ENCODE data around the gene HOXA9.
A peak's percentile ranks its signal among the peaks of the same experiment; 100 is the strongest.

HOXA9 gene

DNA sequence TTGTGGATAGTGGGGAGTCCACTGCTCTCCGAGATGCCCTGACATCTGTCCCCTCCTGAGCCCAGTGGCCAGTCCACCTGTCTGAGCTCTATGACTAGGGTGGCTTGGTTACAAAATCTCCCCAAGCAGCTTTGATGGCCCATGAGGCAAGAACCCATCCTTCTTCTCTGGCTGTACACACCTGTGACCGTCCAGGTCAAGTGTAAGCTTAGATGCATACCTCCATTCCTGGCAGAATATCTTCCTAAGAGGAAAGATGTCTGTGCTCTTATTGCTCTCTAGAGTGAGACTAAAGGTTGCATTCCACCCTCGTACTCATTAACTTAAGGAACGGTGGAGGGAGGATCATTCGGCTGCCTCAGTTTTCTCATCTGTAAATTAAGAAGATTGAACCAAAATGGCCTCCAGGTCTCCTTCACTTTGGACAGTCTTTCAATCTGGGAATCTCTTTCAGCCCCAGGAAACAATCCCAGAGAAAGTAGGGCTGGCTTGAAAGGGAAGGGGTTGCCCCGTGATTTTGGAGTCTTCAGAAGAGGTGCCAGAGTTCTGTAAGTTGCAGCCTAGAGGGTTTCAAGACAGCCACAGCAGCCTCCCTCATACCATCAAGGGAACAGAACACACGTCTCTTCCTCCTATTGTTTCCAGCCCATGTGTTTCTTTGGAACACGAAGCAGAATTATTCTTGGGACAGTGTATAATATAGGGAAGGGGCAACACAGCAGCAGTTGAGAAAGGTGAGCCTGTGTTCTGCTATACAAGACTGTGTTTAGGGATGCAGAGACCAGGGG lies 40.2 kb downstream of the HOXA9 start:
- peak; percentile 39 for DNase-seq

DNA sequence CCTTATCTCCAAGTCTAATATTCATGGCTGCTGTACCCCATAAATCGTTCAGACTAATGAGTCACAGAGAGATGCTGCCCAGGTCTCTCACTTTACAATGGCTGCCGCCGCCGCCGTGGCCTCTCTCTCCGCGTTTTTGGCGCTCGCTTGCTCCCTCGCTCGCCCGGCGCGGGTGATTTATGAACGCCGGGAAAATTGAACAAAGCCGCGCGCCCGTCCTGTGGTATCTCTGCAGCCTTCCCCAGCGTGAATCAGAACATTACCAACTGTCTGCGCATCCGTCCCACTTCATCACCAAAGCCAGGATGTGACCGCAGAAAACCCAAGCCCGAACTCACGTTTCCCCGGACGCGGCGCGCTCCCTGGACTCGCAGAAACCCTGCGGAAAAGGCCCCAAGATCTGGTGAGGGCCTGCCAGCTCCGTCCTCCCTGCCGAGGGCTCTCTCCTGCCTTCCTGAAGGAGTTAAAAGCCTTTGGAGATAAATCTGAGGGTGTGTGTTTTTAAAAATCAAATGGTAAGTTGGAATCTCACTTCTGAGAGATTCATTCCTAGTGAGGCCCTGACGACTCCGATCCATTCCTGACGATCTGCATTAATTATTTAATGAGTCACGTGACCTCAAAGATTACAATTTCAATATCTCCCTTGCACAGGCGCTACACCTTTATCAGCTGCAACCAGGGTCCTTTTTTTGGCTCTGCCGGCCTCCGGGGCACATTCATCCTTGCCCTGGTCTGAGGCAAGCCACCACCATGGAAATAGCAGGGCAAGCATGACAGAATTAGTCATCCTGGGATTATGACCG lies 41.0 kb downstream of the HOXA9 start:
- DNase-seq, result peak; percentile 40

DNA sequence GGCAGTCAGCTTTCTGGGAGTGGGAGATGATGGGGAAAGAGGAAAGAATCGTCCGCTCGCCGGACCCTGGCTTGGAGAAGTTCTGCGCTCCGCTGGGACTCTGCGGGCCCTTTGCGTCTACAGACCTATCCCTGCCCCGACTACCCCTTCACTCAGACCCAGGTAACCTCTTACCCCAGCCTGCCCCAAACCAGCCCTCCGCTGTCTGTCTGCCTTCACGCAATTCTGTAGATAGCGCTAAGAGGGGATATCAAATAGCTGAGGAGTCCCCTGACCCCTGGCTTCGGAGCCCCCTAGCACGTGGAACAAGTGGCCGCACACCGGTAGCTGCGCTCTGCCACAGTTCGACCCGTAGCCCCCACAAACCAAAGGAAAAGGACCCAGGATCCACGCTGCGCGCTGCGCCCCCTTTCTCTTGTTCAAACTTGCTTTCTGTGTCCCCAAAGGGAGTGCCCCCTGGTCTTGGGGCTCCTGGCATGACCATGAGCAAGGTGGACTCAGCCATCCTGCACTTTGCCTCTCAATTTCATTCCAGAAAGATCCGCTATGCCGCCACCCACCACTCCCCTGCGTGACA lies 41.8 kb downstream of the HOXA9 start:
- peak; percentile 16 for DNase-seq

DNA sequence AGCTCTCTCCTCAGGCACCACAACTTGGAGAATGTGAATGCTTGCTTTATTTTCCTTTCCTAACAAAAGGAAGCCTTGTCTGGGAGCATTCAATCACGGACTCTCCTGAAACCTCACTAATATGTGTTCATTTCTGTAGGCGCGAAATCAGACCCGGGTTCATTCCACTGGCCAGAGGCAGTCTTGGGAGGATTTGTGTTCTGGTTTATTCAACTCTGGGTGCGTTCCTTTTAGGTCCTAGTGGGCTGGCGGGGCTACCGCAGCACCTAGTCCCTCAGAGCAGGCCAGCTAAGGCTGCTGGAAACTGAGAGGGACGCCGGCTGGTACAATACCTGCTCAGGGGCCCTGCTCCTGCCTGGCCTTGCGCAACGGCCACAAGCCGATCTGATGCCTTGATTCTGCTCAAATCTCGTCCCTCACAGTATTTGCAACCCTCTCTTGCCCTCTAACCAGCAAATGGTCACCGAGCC lies 42.3 kb downstream of the HOXA9 start:
- DNase-seq, result peak; percentile 35

DNA sequence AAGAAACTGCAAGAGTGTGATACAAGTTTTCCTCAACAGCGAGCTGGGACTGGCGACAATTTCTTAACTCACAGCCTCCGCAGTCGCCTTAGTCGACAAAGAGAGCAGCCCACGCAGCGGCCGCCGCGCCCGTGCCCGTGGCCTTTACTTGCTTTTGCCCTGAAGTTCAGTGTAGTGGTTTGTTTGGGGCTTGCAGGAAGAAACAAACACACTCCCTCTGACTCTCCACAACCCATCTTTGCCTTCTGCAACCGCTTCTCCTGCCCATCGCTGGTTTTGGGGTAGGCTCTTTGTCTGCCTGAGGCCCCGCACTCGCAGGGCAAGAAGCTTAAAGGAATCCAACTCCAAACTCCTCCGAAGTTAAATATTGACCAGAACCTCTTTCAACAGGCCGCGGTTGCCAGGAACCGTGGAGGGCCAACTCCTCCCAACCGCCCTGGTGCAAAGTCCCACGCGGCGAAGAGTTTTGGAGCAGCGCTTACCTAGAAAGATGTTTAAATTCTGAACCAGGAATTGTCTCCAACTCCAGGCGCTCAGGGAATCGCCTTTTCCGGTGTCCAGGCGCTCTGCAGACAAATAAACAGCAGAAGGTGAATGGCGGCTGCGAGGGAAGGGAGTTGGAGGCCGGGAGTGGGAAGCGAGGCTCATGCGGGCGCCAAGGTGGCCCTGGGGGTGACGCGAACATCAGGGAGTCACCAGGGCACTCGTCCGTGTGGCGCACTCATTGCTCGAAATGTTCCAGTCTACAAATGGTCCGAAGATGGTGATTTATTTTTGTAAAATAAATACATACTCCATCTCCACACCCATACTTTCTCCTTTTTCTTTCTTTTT lies 43.0 kb downstream of the HOXA9 start:
- DNase-seq, result peak; percentile 44

DNA sequence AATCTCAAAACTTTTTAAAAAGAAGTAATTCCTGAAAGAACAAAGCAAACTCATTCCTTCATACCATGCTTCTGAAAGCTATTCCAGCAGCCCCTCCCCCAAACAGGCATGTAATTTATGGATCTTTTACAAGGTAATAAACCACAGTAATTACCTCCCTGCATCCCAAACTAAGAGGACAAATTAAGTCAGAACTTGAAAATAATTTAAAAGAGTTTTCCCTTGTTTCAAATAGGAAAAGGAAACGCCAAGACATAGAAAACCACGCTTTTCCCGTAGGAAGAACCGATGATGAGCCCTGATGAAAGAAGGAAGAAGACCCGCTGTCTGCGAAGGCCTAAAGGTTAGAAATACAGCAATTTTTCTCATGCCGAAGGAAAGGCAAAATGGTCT lies 43.7 kb downstream of the HOXA9 start:
- DNase-seq, result no peak

DNA sequence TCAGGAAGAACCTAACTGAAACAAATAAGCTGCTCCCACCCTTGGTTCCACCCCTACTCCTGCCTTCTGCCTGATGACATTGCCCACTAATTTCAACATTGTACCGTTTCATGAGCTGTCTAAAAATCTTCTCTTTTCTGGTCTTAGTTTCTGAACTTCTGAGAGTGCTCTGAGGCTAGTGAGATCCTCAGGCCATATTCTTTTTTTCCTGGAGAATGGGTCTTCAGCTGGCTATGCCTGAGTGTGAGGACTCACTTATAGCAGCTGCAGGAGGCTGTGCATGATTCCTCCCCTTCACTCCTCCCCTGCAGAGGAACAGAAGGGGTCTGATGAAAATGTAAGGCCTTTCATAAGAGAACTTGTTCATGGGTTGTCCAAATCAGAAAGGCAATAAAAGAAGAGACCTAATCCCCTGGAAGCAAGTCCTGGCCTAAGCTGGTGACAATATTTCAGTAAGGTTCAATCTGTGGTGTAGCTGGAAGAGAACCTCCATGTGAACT lies 45.9 kb downstream of the HOXA9 start:
- no peak for DNase-seq

DNA sequence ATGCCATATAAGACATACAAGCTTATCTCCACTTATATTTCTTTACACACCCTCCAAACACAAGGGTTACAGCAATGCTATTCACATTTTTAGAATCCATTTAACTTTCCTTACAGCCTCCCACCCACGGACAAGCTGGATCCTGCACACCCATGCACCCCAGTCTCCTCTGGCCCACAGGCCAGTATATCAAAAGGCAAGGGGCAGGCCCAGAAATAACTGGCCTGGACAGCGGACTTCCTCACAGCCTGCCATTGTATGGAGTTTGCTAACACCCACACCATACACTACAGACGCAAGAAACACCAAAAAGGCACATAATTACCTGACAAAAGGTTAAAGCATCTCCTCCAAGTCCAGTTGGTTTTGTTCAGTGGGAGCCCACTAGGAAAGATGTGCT lies 46.8 kb downstream of the HOXA9 start:
- peak; percentile 32 for DNase-seq

DNA sequence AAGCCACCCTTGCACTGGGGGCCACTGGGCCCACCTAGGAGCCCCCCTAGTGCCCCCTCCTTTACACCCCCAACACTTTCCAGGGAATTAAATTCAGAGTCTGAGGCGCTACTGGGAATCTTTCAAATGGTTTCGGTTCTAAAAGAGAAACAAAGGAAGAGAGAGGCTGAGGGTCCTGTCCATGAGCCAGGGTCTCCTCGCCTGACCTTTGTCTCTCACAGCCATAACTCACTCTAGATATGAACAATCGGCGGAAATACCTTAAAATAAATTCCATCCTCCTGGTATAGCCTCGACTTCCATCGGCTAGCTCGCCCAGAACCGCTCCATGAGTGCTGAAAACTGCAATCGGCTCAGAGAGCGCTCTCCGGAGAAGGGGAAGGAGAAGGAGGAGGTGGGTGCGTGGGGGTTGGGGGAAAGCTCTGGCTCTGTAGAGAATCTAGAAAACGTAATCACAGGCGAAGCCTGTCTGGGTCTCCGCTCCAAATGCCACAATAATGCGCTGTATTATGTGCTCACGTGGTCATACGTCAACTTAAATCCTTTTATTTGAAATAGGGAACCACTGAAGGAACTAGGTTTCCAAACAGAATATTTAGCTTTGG lies 47.3 kb downstream of the HOXA9 start:
- peak; percentile 41 for DNase-seq

DNA sequence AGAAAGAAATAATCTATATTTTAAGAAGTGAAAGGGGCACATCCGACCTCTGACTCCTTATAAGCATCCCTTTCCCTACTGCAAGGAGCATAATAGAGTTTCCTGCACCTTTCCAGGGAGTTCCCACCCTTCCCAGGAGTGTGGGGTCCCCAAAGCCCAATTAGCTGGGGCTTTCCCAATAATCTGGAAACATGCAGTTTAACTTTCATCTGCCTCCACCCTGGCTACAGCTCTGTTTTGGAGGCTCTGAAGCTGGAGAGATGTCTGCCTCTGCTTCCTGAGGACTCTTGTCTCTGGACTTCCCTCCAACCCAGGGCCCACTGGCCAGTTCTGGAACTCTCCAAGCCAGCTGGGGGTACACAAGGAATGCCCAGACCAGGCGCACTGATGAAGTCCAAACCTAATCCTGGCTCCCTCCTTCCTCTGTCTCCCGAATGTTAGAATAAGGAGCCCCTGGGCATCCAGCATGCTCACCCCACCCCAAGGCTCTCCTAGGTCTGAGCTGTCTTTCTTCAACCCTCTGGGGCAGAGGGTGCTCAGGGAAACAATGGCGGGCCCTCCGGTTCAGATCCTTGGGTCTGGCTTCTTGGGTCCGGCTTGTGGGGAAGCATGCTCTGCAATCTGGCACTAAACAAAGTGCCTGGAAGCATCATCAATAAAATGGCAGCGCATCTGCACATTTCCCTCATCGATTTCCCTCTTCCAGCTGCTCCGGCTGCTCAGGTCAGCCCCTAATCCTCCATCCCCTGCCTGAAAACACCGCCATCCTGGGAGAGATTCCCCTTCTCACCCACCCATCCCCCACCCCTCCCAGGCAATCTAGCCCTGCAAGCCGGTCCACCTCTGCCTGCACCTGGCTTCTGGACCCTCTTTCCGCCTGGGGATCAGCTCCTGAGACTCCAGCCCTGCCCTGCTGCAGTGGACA lies 48.1 kb downstream of the HOXA9 start:
- DNase-seq, result peak; percentile 40

DNA sequence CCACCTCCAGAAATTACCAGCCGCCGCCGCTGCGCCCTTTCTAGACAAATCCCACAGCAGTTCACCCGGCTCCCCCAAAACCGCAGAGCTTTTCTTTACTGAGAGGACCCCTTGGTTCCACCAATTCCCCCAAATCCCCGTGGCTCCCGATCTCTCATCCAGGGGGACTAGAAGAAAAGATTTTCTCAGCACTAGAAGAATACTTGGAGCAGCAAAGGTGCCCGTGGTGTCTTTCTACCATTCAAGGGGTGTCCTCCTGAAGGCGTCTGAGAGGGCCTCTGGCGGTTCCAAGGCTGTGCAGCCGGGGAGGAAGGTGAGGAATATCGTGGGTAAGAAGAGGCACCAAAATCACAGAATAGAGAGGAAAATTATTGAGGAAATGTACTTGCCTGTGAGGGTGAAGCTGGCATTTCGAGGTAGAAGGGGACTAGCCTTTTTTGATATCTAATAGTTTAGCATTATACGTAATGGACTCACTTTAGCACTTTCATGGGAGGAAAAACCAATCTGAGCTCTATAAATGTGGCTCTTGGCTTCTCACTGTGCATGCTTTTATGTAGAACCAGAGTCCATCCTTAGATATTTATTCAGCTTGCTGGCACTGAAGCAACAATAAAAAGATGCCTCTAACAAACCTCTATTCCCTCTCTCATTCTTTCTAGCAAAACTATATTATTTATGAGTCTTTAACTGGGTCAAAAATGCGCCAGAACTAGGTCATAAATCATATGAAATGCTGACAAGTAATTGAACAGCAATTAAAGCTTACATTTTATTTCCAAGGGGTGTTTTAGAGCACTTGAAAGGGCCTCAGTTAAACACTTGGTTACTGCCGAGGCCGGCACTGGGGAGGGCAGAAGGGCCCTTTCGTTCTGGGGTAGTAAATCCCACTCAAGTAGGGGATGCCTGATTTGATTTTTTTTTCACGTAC lies 49.0 kb downstream of the HOXA9 start:
- DNase-seq, result peak; percentile 41

DNA sequence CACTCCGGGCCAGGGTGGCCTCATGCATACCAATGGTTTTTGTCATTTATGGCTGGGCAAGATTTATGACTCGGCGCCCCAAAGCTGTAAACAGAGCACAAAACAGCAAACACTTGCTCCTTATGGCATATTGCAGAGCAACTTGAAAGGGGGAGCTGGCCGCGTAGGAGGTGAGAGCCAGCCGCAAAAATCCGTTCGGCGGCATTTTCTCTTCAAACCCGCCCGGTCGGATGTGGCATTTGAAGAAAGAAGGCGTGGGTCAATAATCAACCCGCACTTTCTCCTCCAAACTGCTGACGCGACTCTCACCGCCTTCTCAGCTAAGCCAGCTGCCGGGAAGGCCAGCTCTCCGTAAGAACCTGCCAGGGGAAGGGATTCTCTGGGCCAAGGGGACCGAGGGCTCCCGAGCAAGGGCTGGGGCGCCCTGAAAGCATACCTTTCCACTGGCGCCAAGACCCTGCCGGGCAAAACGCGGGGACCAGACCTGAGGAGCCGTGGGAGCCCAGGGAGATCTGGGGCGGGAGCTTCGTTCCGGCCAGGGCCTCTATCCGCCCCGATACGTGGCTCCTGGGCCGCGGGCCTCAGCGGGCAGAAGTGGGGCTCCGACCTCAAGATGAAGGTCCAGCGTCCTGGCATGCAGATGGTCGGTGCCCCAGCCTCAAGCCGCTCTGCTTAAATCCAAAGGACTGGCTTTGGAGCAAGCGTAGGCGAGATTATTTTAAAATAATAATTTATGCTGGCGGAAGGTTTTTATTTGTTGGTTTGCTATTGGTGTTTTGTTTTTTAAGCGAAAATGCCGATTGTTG lies 49.9 kb downstream of the HOXA9 start:
- peak; percentile 53 for DNase-seq

DNA sequence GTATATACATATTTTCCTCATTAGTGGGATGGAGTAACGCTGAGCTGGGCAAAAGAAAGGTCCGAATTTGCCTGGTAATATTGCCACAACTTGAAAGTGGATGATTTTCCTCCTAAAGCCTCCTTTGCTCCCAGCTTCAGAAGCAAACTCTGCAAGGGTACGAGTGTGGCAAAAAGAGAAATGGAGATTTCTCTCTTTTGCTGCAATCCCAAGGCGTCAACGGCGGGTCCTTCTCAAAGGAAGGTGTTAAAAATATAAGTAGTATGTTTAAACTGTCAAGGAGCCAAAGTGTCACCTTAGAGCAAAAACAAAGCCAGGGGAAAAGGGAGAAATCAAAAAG lies 50.5 kb downstream of the HOXA9 start:
- DNase-seq, result no peak

DNA sequence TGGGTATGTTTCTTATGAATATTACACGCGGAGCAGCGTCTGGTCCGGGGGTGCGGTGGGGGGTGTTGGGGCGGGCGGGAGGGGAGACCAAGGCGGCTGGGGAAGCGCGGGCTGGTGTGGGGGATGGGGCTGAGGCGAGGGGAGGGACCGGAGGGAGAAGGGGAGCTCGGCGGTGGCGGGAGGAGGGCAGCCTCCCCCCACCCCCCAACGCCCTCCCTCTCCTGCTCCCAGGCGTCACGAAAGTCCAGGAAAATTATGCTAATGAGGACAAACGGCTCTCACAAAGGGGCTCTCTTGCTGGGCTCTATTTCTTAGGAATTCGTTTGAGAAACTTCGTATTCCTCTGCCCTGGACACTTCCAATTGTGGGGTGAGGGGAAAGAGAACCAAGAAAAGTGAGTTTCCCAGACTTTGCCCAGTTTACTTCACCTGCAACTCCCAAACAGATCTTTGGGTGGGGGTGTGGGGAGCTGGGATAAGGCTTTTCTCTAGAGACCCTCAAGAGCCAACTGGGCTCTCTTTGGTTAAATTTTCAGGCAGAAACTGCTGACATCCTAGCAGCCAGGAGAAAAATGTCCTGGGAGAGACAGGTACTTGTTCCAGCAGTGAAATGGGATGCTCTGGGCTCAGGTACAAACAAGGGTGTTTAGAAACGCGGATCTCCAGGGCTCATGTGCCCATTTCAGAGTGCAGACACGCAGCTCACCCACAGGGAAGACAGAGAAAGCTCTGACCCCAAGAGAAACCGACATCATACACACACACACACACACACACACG lies 51.2 kb downstream of the HOXA9 start:
- peak; percentile 60 for DNase-seq

DNA sequence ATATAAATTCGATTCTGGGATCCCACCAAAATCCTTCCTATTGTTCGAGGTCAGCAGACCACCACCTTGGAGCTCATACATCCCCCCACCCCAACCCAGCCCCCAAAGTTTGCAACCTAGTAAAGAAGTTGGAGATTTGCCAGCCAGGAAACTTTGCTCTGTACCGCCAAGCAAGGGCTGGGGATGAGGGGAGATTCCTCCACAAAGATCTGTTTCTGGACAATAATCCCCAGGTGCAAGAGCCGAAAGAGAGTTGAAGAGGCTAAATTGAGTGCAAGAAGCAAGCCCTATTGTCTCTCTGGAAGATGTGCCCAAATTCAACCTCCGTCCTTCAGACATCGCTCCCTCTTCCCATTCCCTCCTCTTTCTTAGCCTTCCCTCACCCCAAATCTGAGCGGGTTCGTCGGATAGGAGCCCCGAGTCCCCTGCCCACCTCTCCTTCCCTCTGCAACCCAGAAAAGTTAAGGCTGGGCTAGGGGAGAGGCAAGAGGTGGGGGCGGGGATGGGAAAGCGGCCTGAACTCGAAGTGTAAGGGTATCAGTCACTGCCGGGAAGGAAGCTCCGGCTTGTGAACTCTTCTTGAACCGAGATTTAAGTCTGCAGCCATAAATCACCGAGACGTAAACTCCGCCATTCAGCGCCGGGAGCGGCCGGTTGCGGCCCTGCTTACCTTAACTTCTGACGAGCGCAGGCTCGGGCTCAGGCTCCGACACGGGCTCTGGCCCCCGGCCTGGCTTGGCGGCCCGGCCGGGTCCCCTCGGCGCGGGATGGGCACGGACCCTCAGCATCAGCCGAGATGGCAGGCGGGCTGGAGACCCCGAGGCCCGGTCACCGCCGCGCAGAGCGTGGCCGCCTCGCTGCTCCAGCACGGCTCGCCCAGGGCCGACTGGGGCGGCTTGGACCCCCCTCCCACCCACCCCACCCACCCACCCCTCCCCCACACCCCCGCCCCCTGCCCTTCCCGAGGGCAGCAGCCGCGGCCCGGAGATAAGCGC lies 52.1 kb downstream of the HOXA9 start:
- peak; percentile 68 for DNase-seq
